HT-29 (cell line): ENCODE measurements around the gene AGTRAP. TPM values are rescaled to one million over a fixed set of nuclear protein-coding genes. Genes with fewer than 3 reads are reported as not detected.

ENCODE experiments used
- DNase-seq: peaks from one replicate; pipeline ENCODE4 v3.0.0-alpha.2; 2015; ENCODE audit warnings: low spot score
- total RNA-seq: library from RNA; depleted of rRNA; stranded (reverse); fragments of >200 nt; shearing (Covaris generic); gene quantifications from 2 replicates; pipeline ENCODE4 v1.2.3, GENCODE V29; 2014

AGTRAP gene
- total RNA-seq, 1 experiment from 2014 or later, result 52.8 TPM

- no peak for DNase-seq
Measured at GRCh38 chr1:11761285-11761684, 25.3 kb downstream of the AGTRAP start.

- no peak for DNase-seq
Measured at GRCh38 chr1:11761988-11762406, 26.1 kb downstream of the AGTRAP start, which contains the start of gene C1orf167. Gene C1orf167 (plus strand): TSS chr1:11762193. CDS start chr1:11764401, 2,208 bp downstream.

GRCh38 chr1:11764115-11764514 lies 28.2 kb downstream of the AGTRAP start:
- DNase-seq, result no peak

- no peak for DNase-seq
Measured at GRCh38 chr1:11764519-11764918, 28.6 kb downstream of the AGTRAP start.

GRCh38 chr1:11765661-11766428 lies 29.9 kb downstream of the AGTRAP start:
- no peak for DNase-seq

- DNase-seq, result no peak
Measured at GRCh38 chr1:11766429-11766776, 30.5 kb downstream of the AGTRAP start.

- no peak for DNase-seq
Measured at GRCh38 chr1:11767922-11768704, 32.2 kb downstream of the AGTRAP start.

GRCh38 chr1:11768821-11769220 lies 32.9 kb downstream of the AGTRAP start:
- no peak for DNase-seq

GRCh38 chr1:11769274-11769673 lies 33.3 kb downstream of the AGTRAP start:
- DNase-seq, result no peak

- no peak for DNase-seq
Measured at GRCh38 chr1:11770011-11770410, 34.1 kb downstream of the AGTRAP start.

- no peak for DNase-seq
Measured at GRCh38 chr1:11771481-11772043, 35.6 kb downstream of the AGTRAP start.

- DNase-seq, result no peak
Measured at GRCh38 chr1:11772458-11772857, 36.5 kb downstream of the AGTRAP start.

- no peak for DNase-seq
Measured at GRCh38 chr1:11774753-11775152, 38.8 kb downstream of the AGTRAP start.

- DNase-seq, result no peak
Measured at GRCh38 chr1:11777658-11778322, 41.9 kb downstream of the AGTRAP start.

GRCh38 chr1:11778336-11778735 lies 42.4 kb downstream of the AGTRAP start:
- DNase-seq, result no peak

- no peak for DNase-seq
Measured at GRCh38 chr1:11778844-11779623, 43.1 kb downstream of the AGTRAP start.

- no peak for DNase-seq
Measured at GRCh38 chr1:11779715-11780379, 43.9 kb downstream of the AGTRAP start.

GRCh38 chr1:11780380-11781147 lies 44.6 kb downstream of the AGTRAP start:
- no peak for DNase-seq

- no peak for DNase-seq
Measured at GRCh38 chr1:11781297-11781696, 45.4 kb downstream of the AGTRAP start.
